H54 (cell line): ENCODE measurements around the gene ALDH3A2.

Experiments
- DNase-seq: peaks from one replicate; pipeline ENCODE4 v3.0.0; 2011; ENCODE audit warnings: low spot score, mixed read lengths; ENCODE audit not compliant: insufficient read length
- FAIRE-seq: peaks from 3 replicates; lab custom pipeline; 2011; peaks lifted over from hg19 to GRCh38; lab: Jason Lieb, UNC
- POLR2A ChIP-seq: IDR thresholded peaks from 2 replicates; pipeline ENCODE4 v1.6.1; 2011; ENCODE audit warnings: low read depth, mild to moderate bottlenecking, low read length

The ALDH3A2 gene

DNA sequence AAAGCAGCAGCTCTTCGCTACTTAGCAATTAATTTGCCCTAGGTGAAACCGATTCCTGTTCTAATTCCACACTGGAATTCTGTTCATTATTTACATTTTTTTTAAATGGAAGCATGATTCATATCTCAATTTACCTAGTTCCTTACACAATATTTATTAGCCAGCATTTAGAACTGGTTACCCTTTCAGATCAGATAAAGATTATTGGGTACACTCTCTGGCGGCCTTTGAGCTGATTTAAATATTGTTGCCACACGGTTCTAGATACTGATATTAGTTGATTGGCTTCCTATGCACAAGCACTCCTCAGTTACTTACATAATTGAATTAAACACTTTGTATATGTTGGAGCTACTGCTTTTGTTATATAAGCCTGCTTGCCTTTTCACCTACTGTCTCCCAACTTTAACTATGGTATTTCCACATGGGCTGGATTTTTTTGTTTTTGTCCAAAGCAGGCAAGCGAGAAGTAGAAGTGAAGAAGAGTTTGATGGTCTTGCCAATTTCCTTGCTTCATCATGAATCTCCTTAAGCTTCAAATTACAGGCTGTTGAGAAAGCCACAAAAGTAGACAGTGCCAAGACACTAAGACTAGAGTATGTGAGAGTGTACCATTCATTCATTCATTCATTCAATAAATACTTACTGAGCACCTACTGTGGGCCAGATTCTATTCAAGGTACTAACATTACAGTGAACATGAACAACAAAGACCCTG is 3.9 kb upstream of the ALDH3A2 start:
- FAIRE-seq: no peak

DNA sequence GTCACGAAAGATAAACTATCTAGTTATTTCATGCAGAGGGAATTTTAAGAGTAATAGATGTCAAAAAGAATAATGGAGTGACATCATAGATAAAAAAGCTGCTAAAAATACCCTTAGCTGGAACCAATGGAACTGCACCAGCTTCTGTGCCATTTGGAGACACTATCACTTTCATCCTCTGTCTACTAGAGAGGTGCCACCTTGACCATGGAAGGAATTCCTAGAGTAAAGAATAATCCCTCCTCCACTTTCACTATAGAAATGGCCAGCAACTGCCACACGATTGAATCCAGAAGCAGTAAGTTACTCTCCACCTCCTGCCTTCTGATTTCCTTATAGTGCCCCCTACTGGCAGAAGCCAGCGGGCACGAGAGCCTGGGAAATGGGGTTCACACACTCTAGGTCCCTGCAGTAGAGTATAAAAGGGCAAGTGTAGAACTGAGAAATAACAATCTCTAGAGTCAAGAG is 2.8 kb upstream of the ALDH3A2 start:
- DNase-seq (peak; percentile 48), FAIRE-seq (no peak)
- TF ChIP-seq POLR2A: no peak

More for the DNA sequence above, 3.9 kb upstream of the ALDH3A2 start:
- DNase-seq: no peak
- TF ChIP-seq POLR2A: no peak

DNA sequence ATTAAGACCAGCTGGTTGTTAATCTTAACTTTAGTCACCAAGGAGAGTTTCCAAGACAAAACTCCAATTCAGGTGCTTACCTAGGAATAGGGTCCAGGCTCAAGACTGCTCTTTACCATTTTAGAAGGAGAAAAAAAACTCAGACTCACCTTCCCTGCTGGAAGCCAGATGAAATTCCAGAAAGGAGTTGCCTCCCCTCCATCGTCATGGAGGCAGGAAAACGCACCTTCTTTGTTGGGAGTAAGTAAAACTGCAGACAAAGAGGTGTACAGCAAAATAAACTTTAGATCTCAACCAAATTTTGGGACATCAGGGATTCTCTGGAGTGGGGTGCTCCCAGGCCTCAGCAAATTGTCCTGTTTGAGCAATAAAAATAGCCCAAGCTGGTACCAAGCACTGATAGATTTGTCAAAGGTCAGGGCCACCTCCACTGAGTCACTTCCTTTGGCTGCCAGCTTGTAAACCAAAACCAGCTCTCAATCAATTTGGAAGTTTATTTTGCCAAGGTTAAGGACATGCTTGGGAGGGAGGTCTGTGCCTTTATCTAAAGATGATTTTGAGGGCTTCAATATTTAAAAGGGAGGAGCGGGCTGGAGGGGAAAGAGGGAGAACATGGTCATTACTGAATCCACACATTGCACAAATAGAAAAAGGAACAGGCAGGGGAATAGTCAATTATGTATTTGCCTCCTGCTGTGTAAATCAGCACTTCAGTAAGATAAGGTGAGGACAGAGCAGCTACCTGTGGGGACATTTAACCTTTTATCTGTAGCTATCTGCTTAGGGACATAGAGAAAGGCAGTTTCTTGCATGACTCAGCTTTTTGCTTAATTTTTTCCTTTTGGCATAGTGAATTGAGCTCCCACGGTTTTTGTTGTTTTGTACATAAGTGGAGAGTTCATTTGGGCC is 1.5 kb upstream of the ALDH3A2 start:
- peak; percentile 77 for FAIRE-seq

DNA sequence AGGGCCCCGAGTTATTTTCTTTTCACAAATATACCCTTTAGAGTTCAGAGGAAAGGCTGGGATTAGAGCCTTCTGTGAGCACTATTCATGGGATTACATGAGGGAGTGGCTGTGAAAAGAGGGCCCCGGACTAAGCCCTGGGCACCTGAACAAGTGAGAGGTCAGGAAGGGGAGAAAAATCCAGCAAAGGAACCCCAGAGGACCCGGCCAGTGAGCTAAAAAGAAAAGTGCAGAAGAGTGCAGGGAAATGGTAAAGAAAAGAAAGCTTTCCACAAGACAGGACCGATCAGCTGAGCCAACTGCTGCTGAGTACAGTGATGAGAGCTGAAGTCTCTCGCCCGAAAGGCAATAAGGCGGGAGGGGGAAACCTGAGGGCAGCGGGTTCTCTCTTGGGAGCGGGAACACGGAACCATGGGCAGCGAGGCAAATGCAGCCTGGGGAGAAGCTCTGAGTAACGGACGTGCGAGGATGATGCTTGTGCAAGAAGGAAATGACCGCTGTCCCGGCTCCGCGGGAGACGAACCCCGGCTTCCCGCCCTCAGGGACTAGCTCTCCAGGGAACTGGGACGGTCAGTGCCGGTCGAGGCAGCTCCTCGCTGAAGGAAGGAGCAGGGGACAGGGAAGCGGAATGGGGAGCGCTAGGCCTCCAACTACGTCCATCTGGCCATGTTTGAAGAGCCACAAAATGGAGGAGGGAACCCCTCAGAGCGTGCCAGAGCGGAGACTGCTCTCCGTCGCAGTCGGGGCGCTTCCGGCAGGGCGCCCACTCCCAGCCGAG is 665 bp upstream of the ALDH3A2 start:
- no peak for FAIRE-seq
- DNase-seq: peak; percentile 62
- no peak for TF ChIP-seq POLR2A

More for the DNA sequence above, 1.5 kb upstream of the ALDH3A2 start:
- no peak for DNase-seq
- no peak for TF ChIP-seq POLR2A

DNA sequence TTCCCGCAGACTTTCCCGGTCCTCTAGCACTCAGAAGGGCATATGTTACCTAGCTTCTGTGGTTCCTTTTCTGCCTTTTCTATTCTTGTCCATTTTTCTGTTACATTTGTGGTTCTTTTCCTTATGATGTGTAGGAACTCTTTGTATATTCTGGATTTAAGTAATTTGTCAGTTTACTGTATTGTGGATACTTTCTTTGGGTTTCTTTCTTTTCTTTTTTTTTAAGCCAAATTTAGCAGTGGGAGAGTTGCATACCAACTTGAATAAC is 657 bp downstream of the ALDH3A2 start:
- TF ChIP-seq POLR2A: no peak
- no peak for DNase-seq
- FAIRE-seq: no peak

DNA sequence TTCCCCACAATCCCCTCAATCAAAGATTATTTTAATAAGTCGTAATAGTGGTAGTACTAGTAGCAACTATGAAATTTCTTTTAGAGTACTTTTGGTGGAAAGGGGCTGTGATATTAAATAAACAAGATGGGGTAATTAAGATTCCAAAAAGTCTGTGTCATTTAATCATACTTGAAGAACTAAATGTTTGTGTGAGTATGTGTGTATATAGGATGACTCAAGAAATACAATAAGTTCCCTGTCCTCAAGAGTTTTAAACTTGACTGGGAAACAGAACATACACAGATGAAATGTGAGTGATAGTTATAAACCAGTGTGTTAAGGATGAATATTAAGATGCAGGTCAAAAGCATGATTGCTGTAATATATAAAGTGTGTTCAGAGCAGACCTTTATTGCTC is 2.3 kb downstream of the ALDH3A2 start:
- DNase-seq: peak; percentile 53
- TF ChIP-seq POLR2A: no peak
- no peak for FAIRE-seq

DNA sequence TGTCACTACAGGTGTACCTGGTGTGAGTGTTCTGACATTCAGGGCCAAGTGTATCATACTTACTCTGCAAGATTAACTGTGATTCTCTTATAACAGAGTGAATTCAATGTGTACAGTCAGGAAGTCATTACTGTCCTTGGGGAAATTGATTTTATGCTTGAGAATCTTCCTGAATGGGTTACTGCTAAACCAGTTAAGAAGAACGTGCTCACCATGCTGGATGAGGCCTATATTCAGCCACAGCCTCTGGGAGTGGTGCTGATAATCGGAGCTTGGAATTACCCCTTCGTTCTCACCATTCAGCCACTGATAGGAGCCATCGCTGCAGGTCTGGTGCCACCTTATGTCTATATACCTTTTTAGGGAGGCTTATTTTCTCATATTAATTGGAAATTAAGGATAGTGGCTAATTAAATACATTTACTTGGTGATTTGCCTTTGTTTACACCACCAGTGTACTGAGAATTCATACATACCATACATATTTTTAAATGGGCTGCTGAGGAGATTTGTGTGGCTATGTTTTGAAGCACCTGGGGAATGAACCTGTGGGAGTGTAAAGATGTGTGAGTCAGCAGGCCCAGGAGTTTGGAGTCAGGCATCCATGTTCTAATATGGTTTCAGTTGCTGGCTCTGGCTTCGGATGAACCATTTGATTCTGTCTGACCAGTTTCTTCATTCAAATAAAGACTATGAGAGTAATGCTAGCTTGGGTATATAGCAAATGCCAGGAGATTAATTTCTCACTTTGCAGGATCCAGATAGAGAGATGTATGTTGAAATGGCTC is 3.1 kb downstream of the ALDH3A2 start:
- FAIRE-seq: no peak
- no peak for TF ChIP-seq POLR2A
- no peak for DNase-seq

DNA sequence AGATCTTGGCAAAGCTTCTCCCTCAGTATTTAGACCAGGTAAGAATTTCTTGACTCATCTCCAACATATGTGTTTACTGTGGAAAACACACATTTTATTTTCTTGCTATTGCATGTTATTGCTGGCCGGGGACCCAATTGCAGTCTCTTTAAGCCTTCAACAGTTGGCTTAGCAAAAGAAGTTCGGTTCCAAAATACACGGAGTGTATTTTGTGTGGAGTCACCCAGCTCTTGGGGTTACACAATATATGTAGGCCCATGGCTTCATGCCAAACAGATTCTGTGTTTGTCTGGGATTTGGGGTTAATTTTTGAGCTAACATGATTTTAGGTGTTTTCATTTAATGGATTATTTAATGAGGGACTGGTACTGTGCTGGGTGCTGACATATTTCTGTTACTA is 4.0 kb downstream of the ALDH3A2 start:
- DNase-seq (no peak), FAIRE-seq (no peak)
- TF ChIP-seq POLR2A: no peak

DNA sequence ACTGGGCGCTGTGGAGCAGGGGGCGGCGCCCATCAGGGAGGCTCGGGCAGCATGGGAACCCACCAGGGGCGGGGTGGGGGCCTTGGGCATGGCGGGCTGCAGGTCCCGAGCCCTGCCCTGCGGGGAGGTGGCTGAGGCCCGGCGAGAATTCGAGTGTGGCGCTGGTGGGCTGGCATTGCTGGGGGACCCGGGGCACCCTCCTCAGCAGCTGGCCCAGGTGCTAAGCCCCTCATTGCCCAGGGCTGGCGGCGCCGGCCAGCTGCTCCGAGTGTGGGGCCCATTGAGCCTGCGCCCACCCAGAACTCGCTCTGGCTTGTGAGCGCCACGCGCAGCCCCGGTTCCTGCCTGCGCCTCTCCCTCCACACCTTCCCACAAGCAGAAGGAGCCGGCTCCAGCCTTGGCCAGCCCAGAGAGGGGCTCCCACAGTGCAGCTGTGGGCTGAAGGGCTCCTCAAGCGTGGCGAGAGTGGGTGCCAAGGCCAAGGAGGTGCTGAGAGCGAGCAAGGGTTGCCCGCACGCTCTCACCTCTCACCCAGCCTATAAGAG is 5.9 kb downstream of the ALDH3A2 start:
- TF ChIP-seq POLR2A: no peak
- FAIRE-seq: no peak

DNA sequence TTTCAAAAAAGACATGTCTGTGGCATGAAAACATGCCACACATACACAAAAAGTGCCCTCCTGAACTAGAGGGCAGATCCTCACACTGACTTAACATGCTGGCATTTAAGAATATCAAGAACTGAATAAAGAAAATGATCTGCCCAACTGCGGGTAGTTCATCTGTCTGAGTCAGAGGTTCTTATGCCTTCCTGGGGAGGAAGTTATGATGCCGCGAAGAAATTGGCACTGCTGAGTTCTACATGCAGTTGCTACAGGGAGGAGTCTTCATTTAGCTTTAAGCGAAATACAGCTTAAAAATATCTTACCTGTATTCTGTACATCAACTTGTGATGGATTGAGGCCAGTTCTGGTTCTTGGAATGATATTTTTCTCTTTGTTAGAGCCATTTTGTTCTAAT is 6.3 kb downstream of the ALDH3A2 start:
- no peak for DNase-seq
- no peak for TF ChIP-seq POLR2A
- no peak for FAIRE-seq

More for the DNA sequence above, 5.9 kb downstream of the ALDH3A2 start:
- DNase-seq: no peak

DNA sequence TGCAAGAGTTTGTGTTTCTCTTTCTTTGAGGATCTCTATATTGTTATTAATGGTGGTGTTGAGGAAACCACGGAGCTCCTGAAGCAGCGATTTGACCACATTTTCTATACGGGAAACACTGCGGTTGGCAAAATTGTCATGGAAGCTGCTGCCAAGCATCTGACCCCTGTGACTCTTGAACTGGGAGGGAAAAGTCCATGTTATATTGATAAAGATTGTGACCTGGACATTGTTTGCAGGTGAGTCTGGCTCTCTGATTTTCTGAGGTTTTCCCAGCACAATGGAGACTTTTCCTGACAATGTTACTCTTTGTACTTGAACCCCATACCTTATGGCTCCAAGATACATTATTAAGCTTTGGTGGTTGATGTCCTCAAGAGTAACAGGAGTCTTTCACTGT is 7.8 kb downstream of the ALDH3A2 start:
- TF ChIP-seq POLR2A: no peak
- DNase-seq (no peak), FAIRE-seq (no peak)

DNA sequence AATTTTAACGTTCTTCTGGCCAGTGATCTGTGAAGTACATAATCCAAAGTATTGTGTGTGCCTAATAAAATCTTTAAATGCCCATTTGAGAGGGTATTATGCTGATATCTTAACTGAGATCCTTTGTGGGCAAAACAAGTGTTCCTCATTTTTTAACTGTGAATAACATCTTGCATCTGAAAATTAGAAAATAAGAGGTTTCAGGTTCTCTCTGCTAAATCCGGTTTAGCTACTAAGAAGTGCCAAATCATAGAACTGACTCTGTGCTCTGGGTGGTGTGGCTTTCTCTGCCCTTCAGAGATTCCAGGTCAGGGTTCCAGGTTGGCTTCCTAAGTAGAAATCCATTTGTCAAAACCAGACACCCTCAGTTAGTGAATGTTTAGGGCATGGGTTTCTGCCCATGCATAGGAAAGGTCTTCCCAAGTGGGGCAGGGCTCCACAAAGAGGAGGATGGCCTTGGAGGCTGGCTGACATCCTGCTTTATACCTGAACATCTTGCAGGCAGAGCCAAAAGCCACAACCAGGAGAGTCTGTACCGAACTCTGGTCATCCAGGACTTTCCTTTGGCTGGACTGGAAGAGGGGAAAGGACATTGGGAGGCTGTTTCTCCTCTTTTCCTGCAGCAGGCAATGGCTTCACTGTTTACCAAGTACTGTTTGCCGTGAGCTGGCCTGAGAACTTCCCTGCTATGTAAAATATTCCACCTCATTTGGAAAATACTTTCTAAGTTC is 8.5 kb downstream of the ALDH3A2 start:
- no peak for TF ChIP-seq POLR2A
- DNase-seq (no peak), FAIRE-seq (no peak)
